Astrocyte (in vitro differentiated cells and primary cell): ENCODE results near the gene ELF1.

Experiments used
- EZH2 ChIP-seq: IDR thresholded peaks from 2 replicates; pipeline ENCODE4 v1.6.1; 2012; ENCODE audit warnings: mild to moderate bottlenecking, low read length, inconsistent platforms; ENCODE audit not compliant: insufficient read depth
- TF ChIP-seq, protein P1 (sequence below): IDR thresholded peaks from 2 replicates; pipeline ENCODE4 v1.5.1; 2011; ENCODE audit warnings: low read depth, mild to moderate bottlenecking, inconsistent platforms, low read length, moderate library complexity; ENCODE audit not compliant: insufficient read depth

- TF ChIP-seq, protein P1, sequence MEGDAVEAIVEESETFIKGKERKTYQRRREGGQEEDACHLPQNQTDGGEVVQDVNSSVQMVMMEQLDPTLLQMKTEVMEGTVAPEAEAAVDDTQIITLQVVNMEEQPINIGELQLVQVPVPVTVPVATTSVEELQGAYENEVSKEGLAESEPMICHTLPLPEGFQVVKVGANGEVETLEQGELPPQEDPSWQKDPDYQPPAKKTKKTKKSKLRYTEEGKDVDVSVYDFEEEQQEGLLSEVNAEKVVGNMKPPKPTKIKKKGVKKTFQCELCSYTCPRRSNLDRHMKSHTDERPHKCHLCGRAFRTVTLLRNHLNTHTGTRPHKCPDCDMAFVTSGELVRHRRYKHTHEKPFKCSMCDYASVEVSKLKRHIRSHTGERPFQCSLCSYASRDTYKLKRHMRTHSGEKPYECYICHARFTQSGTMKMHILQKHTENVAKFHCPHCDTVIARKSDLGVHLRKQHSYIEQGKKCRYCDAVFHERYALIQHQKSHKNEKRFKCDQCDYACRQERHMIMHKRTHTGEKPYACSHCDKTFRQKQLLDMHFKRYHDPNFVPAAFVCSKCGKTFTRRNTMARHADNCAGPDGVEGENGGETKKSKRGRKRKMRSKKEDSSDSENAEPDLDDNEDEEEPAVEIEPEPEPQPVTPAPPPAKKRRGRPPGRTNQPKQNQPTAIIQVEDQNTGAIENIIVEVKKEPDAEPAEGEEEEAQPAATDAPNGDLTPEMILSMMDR, result no peak
- no peak for TF ChIP-seq EZH2
Observed at GRCh38 chr13:41034382-41034781, 15.3 kb upstream of the ELF1 start.
